ENCODE measurements around the gene IFI16.

DNA sequence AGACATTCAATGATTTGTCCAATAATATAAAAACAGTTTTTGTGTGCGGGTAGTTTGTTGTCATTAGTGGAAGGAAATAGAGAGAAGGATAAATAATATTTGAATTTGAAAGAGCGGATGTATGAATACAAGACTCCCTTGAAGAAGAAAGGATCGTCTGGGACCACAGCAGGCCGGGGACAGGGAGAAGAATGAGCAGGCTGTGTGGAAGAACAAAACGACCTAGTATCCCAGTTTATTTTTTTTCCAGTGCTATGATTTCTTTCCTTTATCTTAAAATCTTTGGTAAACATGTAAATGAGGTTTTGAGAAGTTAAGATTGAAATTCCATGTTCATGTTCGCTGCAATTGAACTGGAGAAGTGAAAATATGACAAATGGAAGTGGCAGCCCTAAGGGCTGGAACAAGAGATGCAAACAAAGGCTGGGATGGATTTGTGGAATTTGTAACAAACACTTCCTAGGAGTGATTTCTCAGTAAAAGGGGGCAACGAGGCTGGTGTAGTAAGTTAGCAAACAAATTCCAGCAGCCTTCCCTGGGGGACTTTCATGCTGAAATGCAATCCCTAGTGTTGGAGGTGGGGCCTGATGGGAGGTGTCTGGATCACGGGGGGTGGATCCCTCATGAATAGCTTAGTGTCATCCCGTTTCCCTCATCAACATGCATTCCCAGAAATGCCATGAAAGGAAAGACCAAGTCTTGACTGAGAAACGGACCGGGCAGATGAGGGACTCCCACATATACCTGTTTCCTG, 10.2 kb upstream of the IFI16 start:
- TF ChIP-seq GABPA (IDR thresholded peaks at IDR 0.05; ENCODE audit: low read depth, low read length) = no peak
- TF ChIP-seq GABPA (CRISPR knock-in tag; IDR thresholded peaks at IDR 0.05; ENCODE audit: low read depth) = no peak
- TF ChIP-seq ELF1 (CRISPR knock-in tag; IDR thresholded peaks at IDR 0.05) = no peak
- TF ChIP-seq, protein P1, sequence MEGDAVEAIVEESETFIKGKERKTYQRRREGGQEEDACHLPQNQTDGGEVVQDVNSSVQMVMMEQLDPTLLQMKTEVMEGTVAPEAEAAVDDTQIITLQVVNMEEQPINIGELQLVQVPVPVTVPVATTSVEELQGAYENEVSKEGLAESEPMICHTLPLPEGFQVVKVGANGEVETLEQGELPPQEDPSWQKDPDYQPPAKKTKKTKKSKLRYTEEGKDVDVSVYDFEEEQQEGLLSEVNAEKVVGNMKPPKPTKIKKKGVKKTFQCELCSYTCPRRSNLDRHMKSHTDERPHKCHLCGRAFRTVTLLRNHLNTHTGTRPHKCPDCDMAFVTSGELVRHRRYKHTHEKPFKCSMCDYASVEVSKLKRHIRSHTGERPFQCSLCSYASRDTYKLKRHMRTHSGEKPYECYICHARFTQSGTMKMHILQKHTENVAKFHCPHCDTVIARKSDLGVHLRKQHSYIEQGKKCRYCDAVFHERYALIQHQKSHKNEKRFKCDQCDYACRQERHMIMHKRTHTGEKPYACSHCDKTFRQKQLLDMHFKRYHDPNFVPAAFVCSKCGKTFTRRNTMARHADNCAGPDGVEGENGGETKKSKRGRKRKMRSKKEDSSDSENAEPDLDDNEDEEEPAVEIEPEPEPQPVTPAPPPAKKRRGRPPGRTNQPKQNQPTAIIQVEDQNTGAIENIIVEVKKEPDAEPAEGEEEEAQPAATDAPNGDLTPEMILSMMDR (CRISPR knock-in tag; IDR thresholded peaks at IDR 0.05) = no peak
- no peak for TF ChIP-seq RBAK (CRISPR knock-in tag; IDR thresholded peaks at IDR 0.05)
- TF ChIP-seq, protein P2, sequence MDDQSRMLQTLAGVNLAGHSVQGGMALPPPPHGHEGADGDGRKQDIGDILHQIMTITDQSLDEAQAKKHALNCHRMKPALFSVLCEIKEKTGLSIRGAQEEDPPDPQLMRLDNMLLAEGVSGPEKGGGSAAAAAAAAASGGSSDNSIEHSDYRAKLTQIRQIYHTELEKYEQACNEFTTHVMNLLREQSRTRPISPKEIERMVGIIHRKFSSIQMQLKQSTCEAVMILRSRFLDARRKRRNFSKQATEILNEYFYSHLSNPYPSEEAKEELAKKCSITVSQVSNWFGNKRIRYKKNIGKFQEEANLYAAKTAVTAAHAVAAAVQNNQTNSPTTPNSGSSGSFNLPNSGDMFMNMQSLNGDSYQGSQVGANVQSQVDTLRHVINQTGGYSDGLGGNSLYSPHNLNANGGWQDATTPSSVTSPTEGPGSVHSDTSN (CRISPR knock-in tag; IDR thresholded peaks at IDR 0.05; ENCODE audit: borderline replicate concordance) = no peak

All from HepG2 (cell line).